Endothelial cell of umbilical vein (primary cell): Measurements from ENCODE around the gene GCNT2.

ENCODE experiments used
- EZH2 ChIP-seq: IDR thresholded peaks from 2 replicates; pipeline ENCODE4 v1.6.1; 2012; ENCODE audit warnings: borderline replicate concordance, low read depth, mild to moderate bottlenecking, moderate library complexity, low read length, inconsistent platforms; ENCODE audit not compliant: severe bottlenecking
- GATA2 ChIP-seq: IDR thresholded peaks from 2 replicates; pipeline ENCODE4 v1.7.0; 2011; ENCODE audit warnings: low read depth, mild to moderate bottlenecking, moderate library complexity, mixed read lengths, low read length; ENCODE audit not compliant: insufficient read length, insufficient read depth
- MAX ChIP-seq: IDR thresholded peaks from 2 replicates; pipeline ENCODE4 v1.6.1; 2011; ENCODE audit not compliant: insufficient read depth, insufficient read length
- POLR2A ChIP-seq: IDR thresholded peaks from 2 replicates; pipeline ENCODE4 v1.6.1; 2012; ENCODE audit warnings: low read depth, mild to moderate bottlenecking, control low read depth, low read length
- POLR2AphosphoS5 ChIP-seq: IDR thresholded peaks from 2 replicates; pipeline ENCODE4 v1.6.1; 2012; ENCODE audit warnings: low read depth, mild to moderate bottlenecking, control low read depth, low read length, moderate library complexity; ENCODE audit not compliant: insufficient read depth
- TF ChIP-seq, protein P1 (sequence below), 2 donors: IDR thresholded peaks; 1 replicate in 1 of 2; 2 replicates in 1 of 2; pipeline ENCODE4 v1.5.1; 2011; ENCODE audit warnings: low read length in 2 of 2, mild to moderate bottlenecking in 2 of 2, moderate library complexity in 2 of 2, control low read depth in 1 of 2, inconsistent platforms in 1 of 2, low read depth in 1 of 2; ENCODE audit not compliant: insufficient read depth in 1 of 2; ENCODE audit errors: extremely low read depth in 1 of 2

GRCh38 chr6:10613723-10614122 lies 92.6 kb downstream of the GCNT2 start:
- TF ChIP-seq POLR2A, result no peak
- TF ChIP-seq, protein P1, sequence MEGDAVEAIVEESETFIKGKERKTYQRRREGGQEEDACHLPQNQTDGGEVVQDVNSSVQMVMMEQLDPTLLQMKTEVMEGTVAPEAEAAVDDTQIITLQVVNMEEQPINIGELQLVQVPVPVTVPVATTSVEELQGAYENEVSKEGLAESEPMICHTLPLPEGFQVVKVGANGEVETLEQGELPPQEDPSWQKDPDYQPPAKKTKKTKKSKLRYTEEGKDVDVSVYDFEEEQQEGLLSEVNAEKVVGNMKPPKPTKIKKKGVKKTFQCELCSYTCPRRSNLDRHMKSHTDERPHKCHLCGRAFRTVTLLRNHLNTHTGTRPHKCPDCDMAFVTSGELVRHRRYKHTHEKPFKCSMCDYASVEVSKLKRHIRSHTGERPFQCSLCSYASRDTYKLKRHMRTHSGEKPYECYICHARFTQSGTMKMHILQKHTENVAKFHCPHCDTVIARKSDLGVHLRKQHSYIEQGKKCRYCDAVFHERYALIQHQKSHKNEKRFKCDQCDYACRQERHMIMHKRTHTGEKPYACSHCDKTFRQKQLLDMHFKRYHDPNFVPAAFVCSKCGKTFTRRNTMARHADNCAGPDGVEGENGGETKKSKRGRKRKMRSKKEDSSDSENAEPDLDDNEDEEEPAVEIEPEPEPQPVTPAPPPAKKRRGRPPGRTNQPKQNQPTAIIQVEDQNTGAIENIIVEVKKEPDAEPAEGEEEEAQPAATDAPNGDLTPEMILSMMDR (IDR thresholded peaks at IDR 0.05; ENCODE audit: extremely low read depth in 1 of 2, insufficient read depth in 1 of 2, low read depth in 1 of 2, low read length in 2 of 2), result no peak
- TF ChIP-seq MAX, result no peak
- no peak for TF ChIP-seq EZH2
- TF ChIP-seq GATA2, result no peak
- no peak for TF ChIP-seq POLR2AphosphoS5
